Inferior parietal cortex (tissue), 1 donor: ENCODE data around the gene NMNAT3.
A peak's percentile ranks its signal among the peaks of the same experiment; 100 is the strongest.

ENCODE experiments used
- DNase-seq: peaks from one replicate; pipeline ENCODE4 v3.0.0-alpha.2; 2016; ENCODE audit errors: extremely low spot score

The NMNAT3 gene

DNA sequence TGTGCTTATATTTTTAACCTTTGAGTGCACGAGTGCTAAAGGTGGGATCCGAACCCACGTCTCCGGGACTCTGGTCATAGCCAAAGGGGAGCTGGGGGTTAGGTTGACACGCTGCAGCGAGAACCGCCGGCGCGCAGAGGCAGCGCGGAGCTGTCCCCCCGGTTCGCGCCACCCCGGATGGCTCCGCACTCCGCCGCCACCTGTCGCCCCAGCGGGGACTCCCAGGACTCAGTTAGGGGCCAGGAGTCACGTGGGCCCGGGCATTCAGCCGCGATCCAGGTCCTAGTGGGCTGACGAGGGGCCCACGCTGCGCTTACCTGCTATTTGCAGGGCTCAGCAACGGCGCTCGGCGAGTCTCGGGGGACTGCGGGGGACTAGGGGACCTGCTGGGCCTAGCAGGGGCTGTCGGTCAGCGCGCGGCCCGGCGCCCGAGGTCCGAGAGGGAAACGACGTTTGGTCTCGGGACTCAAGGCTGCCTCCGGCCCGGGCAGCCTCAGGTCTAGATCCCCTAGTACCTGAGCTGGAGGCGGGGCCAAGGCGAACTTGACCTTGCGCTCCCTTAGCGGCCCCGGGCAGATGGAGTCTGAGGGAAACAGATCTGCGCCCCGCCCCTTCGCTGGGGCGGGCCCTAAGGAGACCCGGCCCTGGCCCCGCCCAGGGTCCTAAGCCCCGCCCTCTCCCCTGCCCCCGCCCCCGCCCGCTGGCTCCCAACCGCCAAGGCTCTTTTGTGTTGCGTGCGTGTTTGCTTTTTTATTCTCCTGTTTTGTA lies at the start of gene NMNAT3:
Gene NMNAT3 (minus strand): TSS at position 585 of the 768 bp plus-strand sequence. CDS start 50,248 bp downstream, outside the sequence.
- DNase-seq: peak; percentile 81

DNA sequence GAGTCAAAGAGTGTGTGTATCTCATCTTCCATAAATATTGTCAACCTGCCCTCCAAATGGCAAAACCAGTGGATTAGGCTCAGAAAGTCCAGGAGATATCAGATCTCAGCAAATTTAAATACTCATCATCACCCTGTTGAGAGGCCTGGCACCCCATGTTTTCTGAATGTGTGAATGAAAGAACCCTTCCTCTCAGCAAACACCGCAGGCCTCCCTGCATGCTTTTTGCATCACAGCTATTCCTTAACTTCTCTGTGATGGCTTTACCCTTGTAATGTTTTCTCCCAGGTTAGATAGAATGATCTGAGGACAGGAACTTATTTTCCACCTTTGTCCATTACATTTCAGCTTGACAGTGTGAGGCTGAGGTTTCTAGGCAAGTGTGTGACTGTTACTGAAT lies 43.6 kb upstream of the NMNAT3 start:
- DNase-seq: no peak

DNA sequence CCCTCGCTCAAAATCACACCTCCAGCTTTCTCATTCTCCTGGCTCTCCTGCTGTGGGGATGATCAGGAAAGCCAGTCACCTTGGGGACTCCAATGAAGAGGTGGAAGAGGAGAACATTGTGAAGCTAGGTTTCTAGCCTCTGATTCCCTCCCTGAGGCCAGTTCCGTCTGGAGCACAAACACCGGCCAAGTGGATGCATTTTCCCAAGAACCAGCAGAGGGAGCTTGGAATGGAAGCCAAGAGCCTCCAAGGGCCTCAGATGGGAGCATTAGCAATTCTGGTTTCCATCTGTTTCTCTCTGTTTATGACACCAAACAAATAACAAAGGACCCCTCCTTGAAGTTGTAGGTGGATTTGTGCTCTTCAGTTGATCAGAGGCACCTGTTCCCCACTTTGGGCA lies 40.6 kb upstream of the NMNAT3 start:
- peak; percentile 53 for DNase-seq

DNA sequence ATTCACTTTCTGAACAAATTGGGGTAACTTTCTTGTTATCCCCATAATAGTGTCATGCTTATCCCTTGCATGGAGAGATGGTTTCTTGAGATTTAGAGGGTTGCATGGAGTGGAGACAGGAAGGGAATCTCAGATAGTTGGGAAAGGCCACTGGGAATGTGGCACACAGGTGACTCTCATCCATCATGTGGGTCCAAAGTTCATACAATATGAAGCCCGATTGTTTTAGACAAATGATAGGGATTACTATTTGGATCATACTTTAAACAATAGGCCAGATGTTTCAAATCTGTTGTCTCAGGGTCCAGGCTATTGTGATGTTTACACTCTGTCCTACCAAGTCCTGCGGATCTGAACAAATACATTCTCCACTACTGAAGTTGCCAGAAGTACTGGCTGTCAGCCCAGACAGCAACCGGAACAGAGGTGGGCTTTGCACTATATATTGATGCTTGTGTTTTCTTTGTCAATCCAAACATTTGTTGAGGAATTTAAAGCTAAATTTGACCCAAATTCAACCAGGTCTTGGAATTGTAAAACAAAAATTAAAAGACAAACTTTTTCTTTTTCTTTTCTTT lies 39.2 kb upstream of the NMNAT3 start:
- DNase-seq: no peak

GRCh38 chr3:139715743-139716360 lies 38.1 kb upstream of the NMNAT3 start:
- no peak for DNase-seq

GRCh38 chr3:139715166-139715565 lies 37.4 kb upstream of the NMNAT3 start:
- no peak for DNase-seq

DNA sequence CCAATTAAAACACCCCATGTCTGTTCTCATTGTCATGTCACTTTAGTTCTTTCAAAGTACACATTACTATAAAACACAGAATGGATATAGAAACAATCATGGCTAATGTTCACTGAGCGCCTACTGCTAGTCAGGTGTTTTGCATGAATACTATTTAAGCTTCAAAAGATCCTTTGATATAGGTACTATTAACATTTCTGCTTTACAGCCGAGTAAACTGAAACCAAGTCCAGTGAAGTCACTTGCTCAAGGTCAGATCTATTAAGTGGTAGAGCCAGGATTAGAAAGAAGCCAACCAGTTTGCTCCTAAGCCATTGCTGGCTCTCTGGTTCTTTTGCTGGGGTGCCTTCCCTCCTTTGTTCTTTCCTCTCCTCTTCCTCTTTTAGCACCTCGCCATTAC lies 32.4 kb upstream of the NMNAT3 start:
- DNase-seq: no peak

DNA sequence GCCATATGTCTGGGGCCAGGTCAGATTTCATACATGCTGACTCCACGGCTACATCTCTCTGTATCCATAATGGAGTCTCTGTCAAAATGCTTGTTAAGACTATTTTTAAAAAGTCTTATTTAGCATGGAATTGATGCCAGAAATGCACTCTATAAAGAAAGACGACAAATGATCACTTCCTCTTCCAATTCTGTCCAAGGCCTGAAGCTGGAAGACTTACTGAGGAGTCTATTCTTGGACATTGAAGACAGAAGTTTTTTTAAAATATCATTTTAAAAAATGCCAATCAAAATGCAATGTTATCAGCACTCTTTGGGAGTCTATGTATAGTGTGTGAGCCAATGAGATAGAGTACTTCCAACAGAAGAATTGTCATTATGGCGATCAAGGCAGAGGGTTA lies 27.9 kb upstream of the NMNAT3 start:
- peak; percentile 8 for DNase-seq

DNA sequence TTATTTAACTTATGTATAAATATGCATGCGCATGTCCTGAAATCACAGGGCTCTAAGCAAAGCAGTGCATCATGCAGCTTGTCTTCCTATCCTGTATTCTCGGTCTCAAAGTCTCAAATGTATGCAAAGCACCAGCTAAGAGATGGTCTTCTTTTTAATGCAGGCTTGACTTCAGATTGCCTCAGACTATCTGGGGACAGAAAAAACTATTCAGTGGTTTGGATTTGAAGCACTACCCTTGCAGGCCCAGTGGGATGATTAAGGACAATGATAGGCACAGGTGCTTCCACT lies 18.5 kb upstream of the NMNAT3 start:
- DNase-seq: no peak

DNA sequence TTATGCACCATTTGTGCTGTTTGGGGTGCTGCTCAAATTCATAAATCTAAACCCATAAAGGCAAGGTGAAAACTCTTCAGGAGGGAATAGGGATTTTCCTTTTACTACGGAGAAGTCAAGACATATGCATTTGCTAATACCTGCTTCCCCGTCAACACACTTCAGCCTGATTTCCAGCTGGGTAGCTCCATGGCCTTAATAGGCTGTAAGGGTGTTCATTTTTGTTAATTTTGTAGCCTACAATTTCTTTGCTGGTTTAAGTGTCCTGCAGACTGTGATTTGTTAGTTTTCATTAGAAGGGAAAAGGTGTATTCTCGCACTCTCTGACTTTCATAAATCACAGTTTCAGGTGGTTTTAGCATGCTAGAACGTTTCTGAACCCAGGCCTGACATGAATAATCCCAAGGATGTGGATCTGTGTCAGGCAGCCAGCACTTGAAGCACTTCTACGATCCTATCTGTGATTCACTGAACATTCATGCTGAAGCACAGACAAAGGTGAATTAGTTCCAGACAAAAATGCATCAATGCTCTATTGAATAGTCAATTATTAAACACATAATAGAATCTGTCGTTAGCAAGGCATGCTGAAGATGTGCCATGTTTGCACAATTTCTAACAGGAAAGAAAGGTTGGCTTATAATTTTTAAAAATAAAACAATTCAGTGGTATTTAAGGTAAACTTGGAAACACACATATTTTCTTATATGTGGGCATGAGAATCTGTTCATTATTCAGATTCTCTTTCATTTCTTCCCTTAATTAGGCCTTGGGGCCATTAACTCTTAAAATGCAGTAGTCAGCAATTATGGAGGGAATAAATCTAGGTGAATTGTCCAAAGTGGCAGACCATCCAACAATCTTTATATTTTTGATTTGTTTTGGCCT lies 17.9 kb upstream of the NMNAT3 start:
- DNase-seq: no peak

- DNase-seq: no peak
Observed at GRCh38 chr3:139695007-139695406, 17.2 kb upstream of the NMNAT3 start.

DNA sequence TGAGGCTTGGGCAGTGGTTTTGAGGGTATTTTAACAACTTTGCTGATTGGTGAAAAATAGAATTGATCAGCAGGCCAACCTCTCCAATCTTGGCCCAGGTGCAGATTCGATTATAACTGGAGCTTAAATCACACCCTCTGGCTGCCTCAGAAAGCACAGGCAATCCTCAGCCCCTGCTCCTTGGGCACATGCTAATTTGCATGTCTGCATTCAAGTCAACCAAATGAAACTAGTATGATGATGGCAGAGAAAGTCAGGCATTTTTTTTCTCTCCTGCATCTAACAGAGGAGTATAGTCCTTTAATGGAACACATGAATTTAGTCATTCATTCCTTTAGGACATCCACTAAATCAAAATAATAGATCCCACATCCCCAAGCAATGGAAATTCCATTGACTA lies 16.8 kb upstream of the NMNAT3 start:
- DNase-seq: no peak

GRCh38 chr3:139691619-139692018 lies 13.8 kb upstream of the NMNAT3 start:
- no peak for DNase-seq

DNA sequence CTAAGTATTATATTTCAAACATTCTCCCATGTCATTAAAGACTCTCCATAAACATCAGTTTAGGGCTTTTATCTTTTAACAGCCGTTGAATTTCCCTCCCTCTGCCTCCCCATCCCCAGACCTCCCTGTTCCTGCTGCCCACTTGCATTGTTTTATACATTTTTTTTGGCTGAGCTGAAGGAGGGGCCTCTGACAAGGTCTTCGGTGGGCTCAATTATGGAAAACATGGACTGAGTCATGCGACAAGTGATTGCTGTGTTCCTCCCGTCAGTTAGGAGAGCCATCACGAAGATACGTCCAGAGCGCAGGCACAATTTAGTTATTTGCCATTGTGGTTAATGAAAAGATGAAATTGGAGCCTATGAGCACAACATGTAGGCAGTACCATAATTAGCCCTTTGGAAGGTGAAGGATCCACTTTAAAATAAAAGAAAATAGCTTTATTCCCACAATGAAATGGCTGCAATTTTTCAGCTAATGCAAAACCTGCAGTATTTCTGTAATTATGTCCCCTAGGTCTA lies 12.0 kb upstream of the NMNAT3 start:
- no peak for DNase-seq

DNA sequence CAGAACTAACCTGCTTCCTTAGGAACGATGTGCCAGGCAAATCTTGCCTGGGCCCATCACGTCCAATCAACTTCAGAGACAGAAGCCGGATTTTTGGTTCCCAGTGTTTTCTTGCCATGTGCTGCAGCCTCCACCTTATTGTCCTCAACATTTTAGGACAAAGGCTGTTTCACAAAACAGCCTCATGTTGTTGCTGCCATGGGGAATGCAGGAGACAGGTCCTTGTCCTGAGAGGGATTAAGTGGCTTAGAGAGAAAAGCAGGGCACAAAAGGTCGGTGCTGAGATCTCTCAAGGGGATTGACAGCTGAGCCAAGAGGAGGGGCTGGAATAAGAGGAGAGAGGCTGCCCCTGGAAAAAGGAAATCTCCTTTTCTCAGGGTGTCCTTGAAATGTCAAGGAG lies 11.3 kb upstream of the NMNAT3 start:
- no peak for DNase-seq

GRCh38 chr3:139687431-139687830 lies 9.7 kb upstream of the NMNAT3 start:
- DNase-seq: no peak

DNA sequence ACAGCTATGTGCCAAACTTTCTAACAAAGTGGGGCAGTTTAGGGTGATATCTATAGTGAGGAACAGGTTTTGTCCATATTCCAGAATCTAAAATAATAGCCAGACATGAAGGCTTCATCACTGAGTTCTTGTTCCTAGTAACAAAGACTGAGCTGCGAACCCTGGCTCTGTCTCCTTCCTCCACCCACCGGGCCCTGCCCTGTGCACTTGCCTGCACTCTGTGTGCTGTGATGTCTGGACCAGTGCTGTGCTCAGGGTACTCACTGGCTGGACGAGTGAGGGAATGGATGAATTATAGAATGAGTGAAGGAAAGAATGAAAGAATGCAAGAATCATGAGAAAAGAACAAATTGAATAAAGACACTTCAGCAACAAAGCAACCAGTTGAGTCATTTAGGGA lies 8.9 kb upstream of the NMNAT3 start:
- no peak for DNase-seq

DNA sequence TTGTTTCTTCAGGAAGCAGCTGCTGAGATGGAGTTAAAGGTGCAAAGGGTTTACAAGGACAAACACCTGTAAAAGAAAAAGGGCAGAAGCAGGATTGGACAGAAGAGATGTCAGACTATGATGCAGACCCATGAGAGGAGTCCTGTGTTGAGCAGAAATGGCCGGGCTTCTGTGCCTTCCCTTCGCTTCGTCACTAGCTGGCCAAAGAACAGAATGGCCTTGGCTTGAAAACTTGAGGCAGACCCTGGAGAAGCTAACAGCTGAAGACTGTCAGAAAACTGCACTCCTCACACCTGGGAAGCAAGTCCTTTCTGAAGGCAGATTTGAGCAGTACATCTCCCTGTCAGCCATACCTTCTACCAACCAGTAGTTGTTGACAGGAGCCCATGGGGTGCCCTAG lies 8.4 kb upstream of the NMNAT3 start:
- no peak for DNase-seq

GRCh38 chr3:139679220-139679775 lies 1.5 kb upstream of the NMNAT3 start:
- DNase-seq: no peak

DNA sequence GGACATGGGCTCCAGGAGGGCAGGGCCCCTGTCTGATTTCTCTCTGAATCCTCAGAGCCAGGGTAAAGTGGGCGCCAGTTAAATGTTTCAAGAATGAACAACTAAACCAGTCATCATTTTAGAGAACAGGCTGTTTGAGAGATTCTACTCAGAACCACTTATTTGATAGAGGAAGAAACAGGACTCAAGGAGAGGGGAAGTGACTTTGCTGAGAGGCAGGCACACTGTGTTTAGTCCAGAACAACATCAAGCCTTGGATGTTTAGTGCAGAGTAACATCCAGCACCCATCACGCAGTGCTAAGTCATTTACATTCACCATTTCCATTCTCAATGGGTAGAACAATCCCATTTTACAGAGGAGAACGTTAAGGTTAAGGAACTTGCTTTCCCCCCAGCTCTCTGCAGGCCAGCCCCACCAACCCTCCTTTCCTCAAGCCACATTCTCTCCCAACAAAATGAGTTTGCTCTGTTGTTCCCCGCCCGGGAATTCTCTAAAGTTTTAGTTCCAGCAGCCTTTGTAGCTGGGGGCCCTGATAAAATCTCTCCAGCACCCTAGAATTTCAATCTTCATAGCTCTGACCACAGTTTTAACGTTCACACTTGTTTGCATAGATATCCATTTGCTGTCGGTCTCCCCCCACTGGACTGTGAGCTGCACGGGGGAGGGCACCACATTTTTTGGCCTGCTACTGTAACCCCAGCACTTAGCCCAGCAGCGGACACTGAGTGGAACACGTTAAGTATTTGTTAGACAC lies 962 bp downstream of the NMNAT3 start:
- DNase-seq: no peak

- no peak for DNase-seq
Observed at GRCh38 chr3:139676108-139676507, 1.7 kb downstream of the NMNAT3 start.
